Measurements from ENCODE around the gene SPRR5.

SPRR5 gene

DNA sequence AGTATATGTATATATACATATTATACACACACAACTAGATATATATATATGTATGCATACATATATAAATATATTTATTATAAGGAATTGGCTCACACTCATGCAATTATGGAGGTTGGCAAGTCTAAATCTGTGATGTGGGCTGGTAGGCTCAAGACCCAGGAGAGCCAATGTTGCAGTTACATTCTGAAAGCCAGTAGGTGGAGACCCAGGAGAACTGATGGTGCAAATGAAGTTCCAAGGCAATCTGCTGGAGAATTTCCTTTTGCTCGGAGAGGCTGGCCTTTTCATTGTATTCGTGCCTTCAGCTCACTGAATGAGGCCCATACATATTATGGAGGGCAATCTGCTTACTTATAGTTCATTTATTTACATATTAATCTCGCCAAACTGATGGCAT is 29.2 kb upstream of the SPRR5 start:
- TF ChIP-seq TAF1 (IDR thresholded peaks at IDR 0.05; ENCODE audit: borderline replicate concordance, low read depth, low read length) (no peak), POLR2A (IDR thresholded peaks at IDR 0.05; ENCODE audit: low read depth, low read length) (no peak), POLR2AphosphoS5 (IDR thresholded peaks at IDR 0.05; ENCODE audit: low read depth, low read length) (no peak)
- no peak for FAIRE-seq
- no peak for DNase-seq (ENCODE audit: insufficient read length)

DNA sequence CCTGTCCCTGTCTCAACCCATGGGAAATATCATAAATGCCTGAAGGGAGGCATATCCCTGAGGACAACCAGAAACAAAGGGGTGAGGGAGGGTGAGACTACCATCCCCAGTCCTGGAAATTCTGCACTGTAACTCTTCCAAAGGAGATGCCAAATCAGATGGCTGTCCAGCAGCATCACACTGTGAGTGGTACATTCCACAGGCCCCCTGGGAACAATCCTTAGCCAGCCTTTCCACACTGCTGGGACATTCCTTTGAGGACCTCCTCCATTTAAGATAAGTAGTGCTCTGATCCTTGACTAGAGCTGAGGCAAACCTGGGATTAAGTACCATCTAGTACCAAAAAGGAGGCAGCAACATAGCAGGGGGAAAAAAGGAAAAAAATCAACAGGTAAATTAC is 27.9 kb upstream of the SPRR5 start:
- no peak for TF ChIP-seq TAF1 (IDR thresholded peaks at IDR 0.05; ENCODE audit: borderline replicate concordance, low read depth, low read length)
- no peak for TF ChIP-seq POLR2A (IDR thresholded peaks at IDR 0.05; ENCODE audit: low read depth, low read length)
- no peak for TF ChIP-seq POLR2AphosphoS5 (IDR thresholded peaks at IDR 0.05; ENCODE audit: low read depth, low read length)
- DNase-seq (ENCODE audit: insufficient read length) (no peak), FAIRE-seq (no peak)

DNA sequence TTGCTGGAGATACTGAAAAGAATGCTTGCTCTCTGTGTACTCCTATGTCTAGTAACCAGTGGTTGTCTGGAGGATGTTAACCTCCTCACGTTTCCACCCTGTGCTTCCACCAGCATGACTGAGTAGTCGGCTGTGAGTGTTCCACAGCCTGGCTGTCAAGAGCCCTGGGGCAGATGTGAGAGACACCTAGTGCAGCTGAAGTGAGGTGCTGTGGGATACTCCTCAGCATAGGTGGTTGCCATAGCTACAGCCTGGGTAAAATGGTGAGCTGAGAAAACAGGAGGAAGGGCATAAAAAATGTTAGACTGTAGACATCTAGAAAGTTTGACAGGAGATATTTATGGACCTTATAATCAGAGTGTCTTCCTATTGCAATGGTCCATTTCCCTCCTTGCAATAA is 22.8 kb upstream of the SPRR5 start:
- FAIRE-seq, result peak; percentile 60
- no peak for DNase-seq (ENCODE audit: insufficient read length)
- TF ChIP-seq POLR2AphosphoS5 (IDR thresholded peaks at IDR 0.05; ENCODE audit: low read depth, low read length) (no peak), POLR2A (IDR thresholded peaks at IDR 0.05; ENCODE audit: low read depth, low read length) (no peak), TAF1 (IDR thresholded peaks at IDR 0.05; ENCODE audit: borderline replicate concordance, low read depth, low read length) (no peak)

DNA sequence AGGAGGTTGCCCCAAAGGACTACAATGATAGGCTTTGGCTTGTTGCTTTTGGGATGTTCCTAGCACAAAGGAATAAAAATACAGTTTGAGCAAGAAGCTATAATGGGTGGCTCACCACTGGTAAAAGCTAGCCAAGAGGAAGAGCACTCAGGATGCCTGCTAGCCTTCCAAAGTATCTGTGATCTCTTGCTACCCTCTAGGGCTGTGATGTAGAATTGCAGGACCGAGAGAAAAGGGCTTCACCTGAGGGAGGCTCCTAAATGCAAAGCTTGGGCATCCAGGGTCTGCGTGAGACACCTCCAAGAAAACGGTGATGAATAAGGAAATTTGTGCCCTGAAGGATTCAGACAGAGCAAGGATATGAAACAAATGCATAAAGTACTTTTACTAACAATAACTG is 20.9 kb upstream of the SPRR5 start:
- TF ChIP-seq TAF1 (IDR thresholded peaks at IDR 0.05; ENCODE audit: borderline replicate concordance, low read depth, low read length) (no peak), POLR2AphosphoS5 (IDR thresholded peaks at IDR 0.05; ENCODE audit: low read depth, low read length) (no peak), POLR2A (IDR thresholded peaks at IDR 0.05; ENCODE audit: low read depth, low read length) (no peak)
- no peak for DNase-seq (ENCODE audit: insufficient read length)
- peak; percentile 90 for FAIRE-seq

DNA sequence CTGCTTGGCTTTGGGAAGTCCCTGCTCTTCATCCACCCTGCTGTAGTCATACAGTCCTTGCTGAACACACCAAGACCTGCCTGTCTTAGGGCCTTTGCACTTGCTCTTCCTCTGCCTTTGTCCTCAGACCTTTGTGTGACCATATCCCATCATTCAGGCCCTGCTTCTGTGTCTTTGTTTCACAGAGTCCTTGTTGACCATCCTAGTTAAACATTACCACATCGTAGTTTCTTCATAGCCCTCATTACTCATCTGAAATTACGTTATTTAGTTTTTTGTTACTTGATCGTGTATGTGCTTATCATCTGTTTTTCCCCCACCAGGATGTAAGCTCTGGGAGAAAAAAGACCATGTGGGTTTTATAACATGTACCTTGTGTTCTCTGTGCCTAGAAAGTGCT is 18.3 kb upstream of the SPRR5 start:
- DNase-seq (ENCODE audit: insufficient read length), result no peak
- no peak for FAIRE-seq
- TF ChIP-seq POLR2A (IDR thresholded peaks at IDR 0.05; ENCODE audit: low read depth, low read length), result no peak
- no peak for TF ChIP-seq TAF1 (IDR thresholded peaks at IDR 0.05; ENCODE audit: borderline replicate concordance, low read depth, low read length)
- TF ChIP-seq POLR2AphosphoS5 (IDR thresholded peaks at IDR 0.05; ENCODE audit: low read depth, low read length), result no peak

DNA sequence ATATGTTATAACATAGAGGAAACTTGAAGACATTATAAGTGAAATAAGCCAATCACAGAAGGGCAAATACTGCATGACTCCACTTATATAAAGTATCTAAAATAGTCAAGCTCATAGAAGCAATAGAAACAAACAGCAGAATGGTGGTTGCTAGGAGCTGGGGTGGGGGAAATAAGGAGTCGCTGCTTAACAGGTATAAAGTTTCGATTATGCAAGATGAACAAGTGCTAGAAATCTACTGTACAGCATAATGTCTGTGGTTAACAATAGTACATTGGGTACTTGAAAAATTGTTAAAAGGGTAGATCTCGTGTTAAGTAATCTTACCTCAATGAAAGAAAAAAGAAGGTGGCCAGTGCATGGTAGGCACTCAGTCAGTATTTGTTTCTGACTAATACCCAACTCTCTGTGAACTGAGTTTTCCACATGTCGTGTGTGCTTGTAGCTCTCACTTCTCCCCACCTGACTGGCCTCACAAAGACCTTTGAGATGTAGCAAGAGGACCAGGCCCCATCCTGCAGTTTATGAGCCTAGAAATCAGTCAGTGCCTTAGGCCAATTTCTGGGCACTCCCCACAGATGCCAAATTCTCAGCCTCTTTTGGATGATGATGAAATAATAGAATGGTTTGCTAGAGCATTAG is 14.7 kb upstream of the SPRR5 start:
- no peak for TF ChIP-seq POLR2AphosphoS5 (IDR thresholded peaks at IDR 0.05; ENCODE audit: low read depth, low read length)
- TF ChIP-seq POLR2A (IDR thresholded peaks at IDR 0.05; ENCODE audit: low read depth, low read length), result no peak
- no peak for TF ChIP-seq TAF1 (IDR thresholded peaks at IDR 0.05; ENCODE audit: borderline replicate concordance, low read depth, low read length)
- FAIRE-seq, result no peak
- DNase-seq (ENCODE audit: insufficient read length), result no peak

DNA sequence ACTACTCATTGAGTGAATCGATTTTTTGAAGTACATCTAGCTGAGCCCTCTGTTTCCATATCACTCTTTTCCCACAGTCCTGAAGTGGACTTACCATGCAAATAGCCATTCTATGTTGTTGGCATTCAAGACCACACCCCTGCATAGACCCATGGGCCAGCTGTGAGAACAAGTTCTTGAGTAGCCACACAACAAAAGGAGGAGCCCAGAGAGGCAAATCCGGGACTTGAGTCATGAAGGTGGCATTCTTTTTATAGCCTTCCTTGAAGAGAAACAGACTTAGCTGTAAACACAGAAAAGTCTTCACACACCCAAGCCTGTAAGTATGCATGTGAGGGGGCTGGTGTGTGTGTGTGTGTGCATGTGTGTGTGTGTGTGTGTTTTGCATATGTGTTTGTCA is 13.8 kb upstream of the SPRR5 start:
- TF ChIP-seq POLR2A (IDR thresholded peaks at IDR 0.05; ENCODE audit: low read depth, low read length) (no peak), POLR2AphosphoS5 (IDR thresholded peaks at IDR 0.05; ENCODE audit: low read depth, low read length) (no peak), TAF1 (IDR thresholded peaks at IDR 0.05; ENCODE audit: borderline replicate concordance, low read depth, low read length) (no peak)
- no peak for DNase-seq (ENCODE audit: insufficient read length)
- no peak for FAIRE-seq

DNA sequence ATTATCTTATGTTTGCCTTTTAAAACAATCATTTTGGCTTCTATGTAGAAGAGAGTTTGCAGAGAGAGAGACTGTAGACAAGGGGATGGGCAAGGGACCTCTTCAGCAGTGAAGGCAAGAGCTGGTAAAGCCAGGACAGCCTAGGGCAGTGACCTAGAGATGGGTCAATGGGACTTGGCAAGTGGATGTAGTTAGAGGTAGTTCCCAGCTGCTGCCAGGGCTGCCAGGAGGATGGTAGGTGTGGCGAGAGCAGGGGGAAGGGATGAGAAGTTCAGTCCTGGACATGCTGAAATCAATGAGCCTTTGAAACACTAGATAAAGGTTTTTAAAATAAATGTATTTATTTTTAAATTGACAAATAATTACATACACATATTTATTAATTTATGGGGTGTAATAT is 6.4 kb upstream of the SPRR5 start:
- TF ChIP-seq POLR2A (IDR thresholded peaks at IDR 0.05; ENCODE audit: low read depth, low read length), result no peak
- no peak for TF ChIP-seq POLR2AphosphoS5 (IDR thresholded peaks at IDR 0.05; ENCODE audit: low read depth, low read length)
- no peak for TF ChIP-seq TAF1 (IDR thresholded peaks at IDR 0.05; ENCODE audit: borderline replicate concordance, low read depth, low read length)
- no peak for DNase-seq (ENCODE audit: insufficient read length)
- FAIRE-seq, result no peak

DNA sequence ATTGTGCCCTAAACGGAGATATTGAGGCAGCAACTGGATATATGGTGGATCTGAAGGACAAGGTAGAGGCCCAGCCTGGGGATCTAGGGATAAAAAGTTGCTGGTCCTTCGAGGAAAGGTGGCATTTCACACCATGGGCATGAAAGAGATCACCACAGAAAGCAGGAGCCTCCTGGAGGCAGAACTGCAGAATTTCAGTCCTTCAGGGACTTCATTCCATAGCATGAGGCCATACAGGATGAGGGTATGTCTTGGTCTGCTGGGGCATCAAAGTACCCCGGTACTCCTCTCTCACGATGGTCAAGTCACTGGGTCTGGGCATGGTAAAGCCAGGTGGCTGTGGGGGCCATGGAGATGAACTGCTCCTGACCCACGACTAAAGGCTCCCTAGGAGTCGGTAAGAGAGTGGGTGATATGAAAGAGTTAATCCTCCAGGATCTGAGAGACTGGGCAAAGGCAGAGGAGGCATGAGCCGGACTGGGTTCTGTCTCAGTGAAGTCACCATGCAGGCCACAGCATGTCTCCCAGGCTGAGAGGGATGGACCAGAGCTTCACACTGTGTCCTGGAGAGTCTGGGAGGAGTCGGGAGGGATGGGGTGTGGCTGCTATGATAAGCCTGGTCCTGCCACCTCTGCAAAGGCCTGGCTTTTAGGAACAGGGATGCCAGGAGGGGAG is 5.8 kb upstream of the SPRR5 start:
- DNase-seq (ENCODE audit: insufficient read length), result no peak

DNA sequence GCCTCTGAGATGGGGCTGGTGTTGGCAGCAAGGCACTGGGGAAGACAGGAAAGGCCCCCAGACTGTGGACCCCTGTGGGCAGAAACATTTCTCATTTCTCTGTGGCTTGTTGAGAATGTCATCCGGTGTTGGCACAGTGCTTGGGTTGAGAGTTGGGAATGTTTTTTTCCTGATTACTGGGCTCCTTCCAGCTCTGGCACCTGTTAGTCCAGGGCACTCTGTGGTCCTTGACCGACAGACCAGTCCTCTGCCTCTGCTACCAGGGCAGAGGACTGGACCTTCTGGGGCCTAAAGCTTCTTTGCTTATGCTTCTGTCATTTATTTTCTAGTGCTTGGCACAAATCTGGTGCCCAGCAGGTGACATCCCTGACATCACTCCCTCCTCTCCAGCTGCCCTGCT is 4.8 kb upstream of the SPRR5 start:
- TF ChIP-seq POLR2A (IDR thresholded peaks at IDR 0.05; ENCODE audit: low read depth, low read length), result no peak
- no peak for TF ChIP-seq TAF1 (IDR thresholded peaks at IDR 0.05; ENCODE audit: borderline replicate concordance, low read depth, low read length)
- TF ChIP-seq POLR2AphosphoS5 (IDR thresholded peaks at IDR 0.05; ENCODE audit: low read depth, low read length), result no peak

More for the DNA sequence above, 5.8 kb upstream of the SPRR5 start:
- TF ChIP-seq TAF1 (IDR thresholded peaks at IDR 0.05; ENCODE audit: borderline replicate concordance, low read depth, low read length), result no peak
- no peak for TF ChIP-seq POLR2A (IDR thresholded peaks at IDR 0.05; ENCODE audit: low read depth, low read length)
- no peak for TF ChIP-seq POLR2AphosphoS5 (IDR thresholded peaks at IDR 0.05; ENCODE audit: low read depth, low read length)
- FAIRE-seq, result no peak

DNA sequence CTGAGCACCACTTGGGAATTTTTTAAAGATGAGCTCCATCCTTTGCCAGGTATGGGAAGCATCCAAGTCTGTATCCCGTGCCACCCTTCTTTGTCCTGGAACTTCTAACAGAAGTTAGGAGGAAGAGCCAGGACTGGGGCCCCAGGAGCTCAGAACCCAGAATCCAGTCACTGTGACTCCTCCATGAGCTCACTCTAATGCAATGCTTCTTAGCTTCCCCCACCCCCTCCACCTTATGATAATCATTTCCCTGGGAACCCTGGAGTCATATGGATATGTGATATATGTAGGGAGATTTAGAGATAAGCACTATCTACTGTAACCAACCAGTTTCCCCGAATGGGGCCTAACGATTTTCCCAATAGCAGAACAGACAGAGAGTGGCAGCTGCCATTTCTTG is 758 bp upstream of the SPRR5 start:
- FAIRE-seq (no peak), DNase-seq (ENCODE audit: insufficient read length) (no peak)
- TF ChIP-seq TAF1 (IDR thresholded peaks at IDR 0.05; ENCODE audit: borderline replicate concordance, low read depth, low read length) (no peak), POLR2AphosphoS5 (IDR thresholded peaks at IDR 0.05; ENCODE audit: low read depth, low read length) (no peak), POLR2A (IDR thresholded peaks at IDR 0.05; ENCODE audit: low read depth, low read length) (no peak)

More for the DNA sequence above, 4.8 kb upstream of the SPRR5 start:
- DNase-seq (ENCODE audit: insufficient read length) (no peak), FAIRE-seq (no peak)

DNA sequence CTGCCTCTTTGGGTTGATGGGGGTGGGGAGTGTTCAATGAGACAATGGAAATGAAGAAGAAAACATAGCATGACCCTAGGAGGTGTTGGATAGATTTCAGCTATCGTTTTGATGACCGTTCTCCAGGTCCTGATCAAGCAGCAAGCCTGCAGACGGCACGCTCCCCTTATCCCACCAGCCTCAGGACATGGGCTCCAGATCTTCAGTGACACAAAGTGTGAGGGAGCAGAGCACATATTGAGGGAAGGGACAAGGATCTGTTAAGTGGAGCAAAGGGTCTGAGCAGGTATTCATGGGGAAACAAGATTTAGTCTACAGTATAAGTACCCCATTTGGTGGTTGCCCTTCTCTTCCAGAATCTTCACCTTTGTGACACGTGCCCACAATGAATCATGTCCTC is 4.7 kb downstream of the SPRR5 start:
- DNase-seq (ENCODE audit: insufficient read length), result no peak
- no peak for TF ChIP-seq TAF1 (IDR thresholded peaks at IDR 0.05; ENCODE audit: borderline replicate concordance, low read depth, low read length)
- no peak for TF ChIP-seq POLR2A (IDR thresholded peaks at IDR 0.05; ENCODE audit: low read depth, low read length)
- TF ChIP-seq POLR2AphosphoS5 (IDR thresholded peaks at IDR 0.05; ENCODE audit: low read depth, low read length), result no peak
- no peak for FAIRE-seq

All from GM12892 (cell line).